Measurements from ENCODE around the gene ALDOC.

DNA sequence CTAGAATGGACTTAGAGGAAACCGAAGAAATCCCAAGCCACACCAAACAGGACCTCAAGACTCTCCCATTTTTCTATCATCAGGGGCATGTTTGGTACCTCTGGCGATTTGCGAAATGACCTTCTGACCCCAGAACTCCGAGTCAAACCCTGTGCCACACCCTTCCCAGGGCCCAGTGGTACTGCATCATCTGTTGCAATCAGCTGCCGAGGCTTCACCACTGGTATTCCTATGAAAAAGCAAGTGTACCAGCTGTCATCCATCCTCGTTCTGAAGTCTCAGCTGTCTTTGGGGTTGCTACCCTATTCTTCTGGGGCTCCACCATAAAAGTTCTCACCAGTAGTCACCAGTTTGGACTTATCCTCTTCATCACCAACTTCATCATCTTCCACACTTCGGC is 39.6 kb upstream of the ALDOC start:
- TF ChIP-seq, protein P1, sequence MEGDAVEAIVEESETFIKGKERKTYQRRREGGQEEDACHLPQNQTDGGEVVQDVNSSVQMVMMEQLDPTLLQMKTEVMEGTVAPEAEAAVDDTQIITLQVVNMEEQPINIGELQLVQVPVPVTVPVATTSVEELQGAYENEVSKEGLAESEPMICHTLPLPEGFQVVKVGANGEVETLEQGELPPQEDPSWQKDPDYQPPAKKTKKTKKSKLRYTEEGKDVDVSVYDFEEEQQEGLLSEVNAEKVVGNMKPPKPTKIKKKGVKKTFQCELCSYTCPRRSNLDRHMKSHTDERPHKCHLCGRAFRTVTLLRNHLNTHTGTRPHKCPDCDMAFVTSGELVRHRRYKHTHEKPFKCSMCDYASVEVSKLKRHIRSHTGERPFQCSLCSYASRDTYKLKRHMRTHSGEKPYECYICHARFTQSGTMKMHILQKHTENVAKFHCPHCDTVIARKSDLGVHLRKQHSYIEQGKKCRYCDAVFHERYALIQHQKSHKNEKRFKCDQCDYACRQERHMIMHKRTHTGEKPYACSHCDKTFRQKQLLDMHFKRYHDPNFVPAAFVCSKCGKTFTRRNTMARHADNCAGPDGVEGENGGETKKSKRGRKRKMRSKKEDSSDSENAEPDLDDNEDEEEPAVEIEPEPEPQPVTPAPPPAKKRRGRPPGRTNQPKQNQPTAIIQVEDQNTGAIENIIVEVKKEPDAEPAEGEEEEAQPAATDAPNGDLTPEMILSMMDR (IDR thresholded peaks at IDR 0.05), result no peak
- TF ChIP-seq EZH2 (IDR thresholded peaks at IDR 0.05; ENCODE audit: borderline replicate concordance, insufficient read depth, low read depth, low read length, poor library complexity, severe bottlenecking), result no peak

Data from B cell (primary cell).